Adrenal gland (tissue), 12 donors: ENCODE measurements around the gene CCL25. TPM values are rescaled to one million over a fixed set of nuclear protein-coding genes. Genes with fewer than 3 reads are reported as not detected.

ENCODE experiments used
- DNase-seq, 7 donors: peaks; one replicate each; pipeline ENCODE4 v3.0.0-alpha.2; 2019 to 2020
- H3K27ac ChIP-seq, 5 donors: fragments of 200-600 bp; sonication (generic) in 4 of 5; 1 replicate in 3 of 5; 2 replicates in 2 of 5; pipeline versions ENCODE4 v1.5.1 to v1.8.0; 2016 to 2020; ENCODE audit warnings: mild to moderate bottlenecking in 1 of 5
- H3K27me3 ChIP-seq: fragments of 200-600 bp; 2 replicates; pipeline ENCODE4 v1.8.0; 2021
- H3K36me3 ChIP-seq, 2 donors: fragments of 200-600 bp; replicated peaks in 1 of 2; 1 replicate in 1 of 2; 2 replicates in 1 of 2; pipeline versions ENCODE4 v1.5.1 to v1.8.0; 2018 to 2022
- H3K4me1 ChIP-seq, 2 donors: fragments of 200-600 bp; replicated peaks in 1 of 2; 1 replicate in 1 of 2; 2 replicates in 1 of 2; pipeline versions ENCODE4 v1.5.1 to v1.8.0; 2018 to 2021
- H3K4me3 ChIP-seq, 4 donors: fragments of 200-600 bp; sonication (generic) in 3 of 4; one replicate each; pipeline ENCODE4 v1.5.1; 2016 to 2018
- H3K9me3 ChIP-seq, 3 donors: fragments of 200-600 bp; sonication (generic) in 1 of 3; replicated peaks in 1 of 3; 1 replicate in 2 of 3; 2 replicates in 1 of 3; pipeline versions ENCODE4 v1.5.1 to v1.8.0; 2016 to 2021
- CTCF ChIP-seq, 6 experiments: fragments of 450-650 bp in 4 of 6; fragments of 200-600 bp in 2 of 6; sonication (generic) in 1 of 6; IDR thresholded peaks; 1 replicate in 5 of 6; 2 replicates in 1 of 6; pipeline versions ENCODE4 v1.5.1 to v1.8.0; 2016 to 2021; ENCODE audit warnings: antibody characterized with exemption in 6 of 6, mild to moderate bottlenecking in 2 of 6, moderate library complexity in 1 of 6
- POLR2A ChIP-seq, 2 donors: fragments of 450-650 bp; IDR thresholded peaks; one replicate each; pipeline ENCODE4 v1.6.1; 2017; ENCODE audit warnings: antibody characterized with exemption in 2 of 2, mild to moderate bottlenecking in 2 of 2, moderate library complexity in 1 of 2
- WGBS, 4 donors: extraction: QIAGEN DNeasy Blood & Tissue Kit in 2 of 4; methylation state at CpG; one replicate each; pipeline versions ENCODE4 v1.1.5 to v1.1.7; 2013 to 2017; 5-methylcytosine and 5-hydroxymethylcytosine counted together
- intact Hi-C, 2 donors: fragments of 100-400 bp; cut with DNase I; formaldehyde crosslinking; loops; one replicate each; pipeline versions ENCODE4 v1.14.1 to v1.15.0; 2022 to 2023
- polyA plus RNA-seq, 3 donors: library from polyadenylated mRNA; stranded (reverse); fragments of 200-250 nt in 2 of 3; fragments of 350-450 nt in 1 of 3; fragmentation: Illumina TruSeq in 1 of 3; extraction: RNeasy Lipid Tissue Mini Kit (QIAGEN cat#74804) in 1 of 3; gene quantifications; one replicate each; pipeline ENCODE4 v1.2.3, GENCODE V29; 2013 to 2014
- total RNA-seq, 9 donors: library from RNA; depleted of rRNA in 4 of 9; stranded (reverse); fragments of >200 nt in 4 of 9; fragments of 120-200 nt in 1 of 9; fragmentation: NEBNext Ultra II Directional in 1 of 9; extraction: Animal tissue kit (Norgen Biotek cat#: 25700) in 1 of 9; gene quantifications; one replicate each; pipeline versions ENCODE4 v1.1.0 to v1.2.4, GENCODE V29; 2013 to 2023
- donor health status: healthy with polysubstance abuse.
- donor health status: Bipolar disorder and iron deficiency.
- donor health status: DM: yes; HTN: yes; CAD: no.
- donor health status: DM: no; HTN: no; CAD: no.
- donor health status: DM: no; HTN: no; CAD: no.
- donor health status: DM: yes; HTN: yes; CAD: no.

CCL25 gene
- total and polyA plus RNA-seq, 12 donors = 0.11 to 0.78 TPM; not detected in 10

- no peak for DNase-seq
- intact Hi-C loops = no loop called here
- H3K4me1 ChIP-seq = no peaks in the 10 kb centered on the region
- no peaks in the 10 kb centered on the region for H3K9me3 ChIP-seq
- H3K4me3 ChIP-seq = no peak overlapping the region
- 91 to 100% (median 94%) methylated on average over 5 to 16 of the region's 16 CpGs for WGBS, 4 donors
- H3K27me3 ChIP-seq = no peaks in the 10 kb centered on the region
- TF ChIP-seq POLR2A (IDR thresholded peaks at IDR 0.05) (no peak), CTCF (IDR thresholded peaks at IDR 0.05) (no peak)
- no peak overlapping the region for H3K27ac ChIP-seq
- H3K36me3 ChIP-seq = no peaks in the 10 kb centered on the region
Measured at GRCh38 chr19:8110931-8111330, 58.4 kb downstream of the CCL25 start.

GRCh38 chr19:8111376-8111775 is 58.8 kb downstream of the CCL25 start:
- WGBS, 4 donors = 78 to 87% (median 84%) methylated on average over 6 to 16 of the region's 16 CpGs

More at GRCh38 chr19:8111376-8111775, 58.8 kb downstream of the CCL25 start:
- H3K9me3 ChIP-seq = no peaks in the 10 kb centered on the region
- H3K4me1 ChIP-seq = no peaks in the 10 kb centered on the region
- no peak for DNase-seq
- no peaks in the 10 kb centered on the region for H3K36me3 ChIP-seq
- no peak overlapping the region for H3K4me3 ChIP-seq
- TF ChIP-seq POLR2A (IDR thresholded peaks at IDR 0.05) (no peak), CTCF (IDR thresholded peaks at IDR 0.05) (no peak)
- intact Hi-C loops = no loop called here
- H3K27ac ChIP-seq = no peak overlapping the region
- H3K27me3 ChIP-seq = no peaks in the 10 kb centered on the region

Other genes starting within 250 kb of the CCL25 start
- 10 to 100 TPM in 8 of 9 donors, 1 to 10 TPM in 1; 8.8 to 22.2 (median 20.6) TPM for gene EVI5L, start 222.5 kb upstream of the CCL25 start, total RNA-seq
- 10 to 100 TPM in 2 of 3 donors, 1 to 10 TPM in 1; 9.5 to 20.8 (median 14.9) TPM for gene EVI5L, start 222.5 kb upstream of the CCL25 start, polyA plus RNA-seq
- gene PRR36, start 178.4 kb upstream of the CCL25 start, total RNA-seq = 1 to 10 TPM in 4 of 9 donors, under 1 TPM in 4, not detected in 1; 0.22 to 5.2 (median 1.0) TPM
- 1 to 10 TPM in 2 of 3 donors, under 1 TPM in 1; 0.51 to 4.6 (median 1.5) TPM for gene PRR36, start 178.4 kb upstream of the CCL25 start, polyA plus RNA-seq
- gene LRRC8E, start 164.2 kb upstream of the CCL25 start, total RNA-seq = 10 to 100 TPM in 7 of 9 donors, 1 to 10 TPM in 1, under 1 TPM in 1; 0.67 to 22.9 (median 11.8) TPM
- gene LRRC8E, start 164.2 kb upstream of the CCL25 start, polyA plus RNA-seq = 10 to 100 TPM in 1 of 3 donors, 1 to 10 TPM in 2; 2.4 to 11.4 (median 3.1) TPM
- gene MAP2K7, start 148.9 kb upstream of the CCL25 start, total RNA-seq = 10 to 100 TPM in 6 of 9 donors, 1 to 10 TPM in 3; 6.8 to 41.2 (median 19.4) TPM
- gene MAP2K7, start 148.9 kb upstream of the CCL25 start, polyA plus RNA-seq = 100 to 1,000 TPM in 1 of 3 donors, 10 to 100 TPM in 1, 1 to 10 TPM in 1; 7.5 to 110 (median 21.7) TPM
- gene TGFBR3L, start 137.9 kb upstream of the CCL25 start, total RNA-seq = 1 to 10 TPM in 3 of 9 donors, under 1 TPM in 3, not detected in 3; 0.23 to 7.0 (median 1.4) TPM
- gene TGFBR3L, start 137.9 kb upstream of the CCL25 start, polyA plus RNA-seq = 1 to 10 TPM in 2 of 3 donors, under 1 TPM in 1; 0.62 to 3.3 (median 1.2) TPM
- 10 to 100 TPM; 12.7 to 38.2 (median 22.1) TPM for gene SNAPC2, start 132.4 kb upstream of the CCL25 start, total RNA-seq
- 10 to 100 TPM in 2 of 3 donors, 1 to 10 TPM in 1; 8.2 to 20.7 (median 16.0) TPM for gene SNAPC2, start 132.4 kb upstream of the CCL25 start, polyA plus RNA-seq
- gene CTXN1, start 126.6 kb upstream of the CCL25 start, total RNA-seq = 10 to 100 TPM in 5 of 9 donors, 1 to 10 TPM in 4; 1.3 to 17.9 (median 10.6) TPM
- gene CTXN1, start 126.6 kb upstream of the CCL25 start, polyA plus RNA-seq = 10 to 100 TPM in 2 of 3 donors, not detected in 1; 10.4 to 12.2 TPM
- 10 to 100 TPM; 48.1 to 88.2 (median 58.9) TPM for gene TIMM44, start 109.1 kb upstream of the CCL25 start, total RNA-seq
- gene TIMM44, start 109.1 kb upstream of the CCL25 start, polyA plus RNA-seq = 100 to 1,000 TPM in 2 of 3 donors, 10 to 100 TPM in 1; 58.3 to 218 (median 183) TPM
- 10 to 100 TPM; 16.8 to 78.9 (median 67.0) TPM for gene ELAVL1, start 47.1 kb upstream of the CCL25 start, total RNA-seq
- gene ELAVL1, start 47.1 kb upstream of the CCL25 start, polyA plus RNA-seq = 10 to 100 TPM; 12.8 to 53.5 (median 15.9) TPM
- under 1 TPM in 2 of 9 donors, not detected in 7; 0.04 to 0.28 TPM for gene FBN3, start 96.8 kb downstream of the CCL25 start, total RNA-seq
- gene FBN3, start 96.8 kb downstream of the CCL25 start, polyA plus RNA-seq = under 1 TPM in 2 of 3 donors, not detected in 1; 0.03 to 0.64 TPM
- 10 to 100 TPM; 11.7 to 64.4 (median 33.9) TPM for gene CERS4, start 156.6 kb downstream of the CCL25 start, total RNA-seq
- 10 to 100 TPM in 2 of 3 donors, 1 to 10 TPM in 1; 5.5 to 34.9 (median 26.5) TPM for gene CERS4, start 156.6 kb downstream of the CCL25 start, polyA plus RNA-seq